ENCODE measurements around the gene ULBP3. TPM values are rescaled to one million over a fixed set of nuclear protein-coding genes. Genes with fewer than 3 reads are reported as not detected.

The ULBP3 gene
- total RNA-seq, 4 donors from 2014 or later, result 2.4 to 31.7 (median 16.5) TPM

- intact Hi-C loops (cut with DNase I), result no loop called here
- DNase-seq, result no peak
- H3K9me3 ChIP-seq, result no peaks in the 10 kb centered on the region
- no peaks in the 10 kb centered on the region for H3K4me1 ChIP-seq
- no peak overlapping the region for H3K27ac ChIP-seq
- H3K4me3 ChIP-seq (replicated peaks in 1 of 3), result no peak overlapping the region
- no peaks in the 10 kb centered on the region for H3K27me3 ChIP-seq
- no peaks in the 10 kb centered on the region for H3K36me3 ChIP-seq
- WGBS, 2 donors, result 68 to 82% methylated on average over 4 of the region's 4 CpGs
- no peak for TF ChIP-seq POLR2A (IDR thresholded peaks at IDR 0.05)
These were observed 12.0 kb downstream of the ULBP3 start for GRCh38 chr6:150056916-150057315.

DNA sequence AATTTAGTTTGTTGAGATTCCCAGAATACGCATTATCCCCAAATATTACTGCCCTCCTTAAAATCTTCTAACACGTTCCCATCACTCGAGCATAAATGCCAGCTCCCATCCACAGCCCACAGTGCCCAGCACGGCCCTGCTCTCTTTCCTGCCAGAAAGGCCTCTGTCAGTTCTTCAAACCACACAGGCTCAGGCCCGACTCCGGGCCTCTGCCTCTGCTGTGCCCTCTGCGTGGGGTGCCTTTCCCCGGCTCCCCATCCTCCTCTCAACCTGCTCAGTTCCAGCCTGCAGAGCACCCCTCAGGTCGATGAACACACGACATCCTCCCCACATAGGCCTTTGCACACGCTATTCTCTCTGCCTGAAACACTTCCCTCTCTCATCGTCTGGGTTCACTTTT lies 12.8 kb downstream of the ULBP3 start:
- Histone ChIP-seq H3K4me1 (no peaks in the 10 kb centered on the region), H3K4me3 (replicated peaks in 1 of 3) (no peak overlapping the region), H3K36me3 (no peaks in the 10 kb centered on the region), H3K9me3 (no peaks in the 10 kb centered on the region), H3K27me3 (no peaks in the 10 kb centered on the region), H3K27ac (no peak overlapping the region)
- TF ChIP-seq POLR2A (IDR thresholded peaks at IDR 0.05) (no peak), CTCF (IDR thresholded peaks at IDR 0.05) (no peak)
- DNase-seq, result no peak
- whole genome bisulfite sequencing, 2 donors, result 84 to 86% methylated on average over 12 of the region's 12 CpGs
- intact Hi-C loops (cut with DNase I), result no loop called here

GRCh38 chr6:150055131-150055530 lies 13.8 kb downstream of the ULBP3 start:
- no peaks in the 10 kb centered on the region for H3K27me3 ChIP-seq
- H3K9me3 ChIP-seq, result no peaks in the 10 kb centered on the region
- no peaks in the 10 kb centered on the region for H3K36me3 ChIP-seq
- DNase-seq, result no peak
- intact Hi-C loops (cut with DNase I), result no loop called here
- no peak for TF ChIP-seq POLR2A (IDR thresholded peaks at IDR 0.05)
- no peak for TF ChIP-seq CTCF (IDR thresholded peaks at IDR 0.05)
- 67 to 81% methylated on average over 10 of the region's 10 CpGs for WGBS, 2 donors
- no peak overlapping the region for H3K4me3 ChIP-seq (replicated peaks in 1 of 3)
- no peak overlapping the region for H3K27ac ChIP-seq
- no peaks in the 10 kb centered on the region for H3K4me1 ChIP-seq

- Histone ChIP-seq H3K4me3 (replicated peaks in 1 of 3) (no peak overlapping the region), H3K4me1 (no peaks in the 10 kb centered on the region), H3K36me3 (no peaks in the 10 kb centered on the region), H3K9me3 (no peaks in the 10 kb centered on the region), H3K27me3 (no peaks in the 10 kb centered on the region), H3K27ac (no peak overlapping the region)
- 83 to 95% methylated on average over 9 to 11 of the region's 11 CpGs for WGBS, 2 donors
- no peak for DNase-seq
- intact Hi-C loops (cut with DNase I), result no loop called here
- TF ChIP-seq POLR2A (IDR thresholded peaks at IDR 0.05), result no peak
- TF ChIP-seq CTCF (IDR thresholded peaks at IDR 0.05), result no peak
These were observed 15.5 kb downstream of the ULBP3 start for GRCh38 chr6:150053450-150053849.

DNA sequence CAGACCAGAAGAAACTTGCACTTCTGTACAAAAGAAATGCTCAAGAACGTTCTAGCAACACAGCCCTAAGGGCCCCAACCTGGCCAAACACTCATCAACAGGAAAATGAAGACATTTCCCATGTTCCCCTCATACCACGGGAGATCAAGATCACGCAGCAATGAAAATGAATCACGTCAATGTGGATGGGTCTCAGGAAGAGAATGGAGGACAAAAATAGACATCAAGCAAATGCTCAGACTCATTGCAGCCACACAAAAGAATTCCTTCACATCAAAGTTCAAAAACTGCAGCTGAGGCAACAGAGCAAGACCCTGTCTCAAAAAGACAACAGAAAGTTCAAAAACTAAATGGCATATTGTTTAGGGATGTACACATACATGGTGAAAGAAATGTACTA lies 18.1 kb downstream of the ULBP3 start:
- Histone ChIP-seq H3K36me3 (no peaks in the 10 kb centered on the region), H3K9me3 (no peaks in the 10 kb centered on the region), H3K4me1 (no peaks in the 10 kb centered on the region), H3K4me3 (replicated peaks in 1 of 3) (no peak overlapping the region), H3K27me3 (no peaks in the 10 kb centered on the region), H3K27ac (no peak overlapping the region)
- WGBS, 2 donors, result 61 to 64% methylated on average over 4 of the region's 4 CpGs
- intact Hi-C loops (cut with DNase I), result no loop called here
- DNase-seq, result no peak
- no peak for TF ChIP-seq POLR2A (IDR thresholded peaks at IDR 0.05)
- no peak for TF ChIP-seq CTCF (IDR thresholded peaks at IDR 0.05)

- TF ChIP-seq POLR2A (IDR thresholded peaks at IDR 0.05) (no peak), CTCF (IDR thresholded peaks at IDR 0.05) (no peak)
- 83% methylated on average over 4 of the region's 4 CpGs for WGBS, 2 donors
- Histone ChIP-seq H3K27me3 (no peaks in the 10 kb centered on the region), H3K27ac (no peak overlapping the region), H3K36me3 (no peaks in the 10 kb centered on the region), H3K4me1 (no peaks in the 10 kb centered on the region), H3K4me3 (replicated peaks in 1 of 3) (no peak overlapping the region), H3K9me3 (no peaks in the 10 kb centered on the region)
- intact Hi-C loops (cut with DNase I), result no loop called here
- no peak for DNase-seq
These were observed 20.8 kb downstream of the ULBP3 start for GRCh38 chr6:150048099-150048498.
